GM19372 (cell line): ENCODE results near the gene CD72.

ENCODE experiments used
- ATAC-seq: cut with Tn5 transposase; IDR thresholded peaks from one replicate; pipeline ENCODE4 v1.9.1; 2021; ENCODE audit warnings: mild to moderate bottlenecking, low read depth, moderate library complexity; ENCODE audit not compliant: unreplicated experiment

CD72 gene, protein sequence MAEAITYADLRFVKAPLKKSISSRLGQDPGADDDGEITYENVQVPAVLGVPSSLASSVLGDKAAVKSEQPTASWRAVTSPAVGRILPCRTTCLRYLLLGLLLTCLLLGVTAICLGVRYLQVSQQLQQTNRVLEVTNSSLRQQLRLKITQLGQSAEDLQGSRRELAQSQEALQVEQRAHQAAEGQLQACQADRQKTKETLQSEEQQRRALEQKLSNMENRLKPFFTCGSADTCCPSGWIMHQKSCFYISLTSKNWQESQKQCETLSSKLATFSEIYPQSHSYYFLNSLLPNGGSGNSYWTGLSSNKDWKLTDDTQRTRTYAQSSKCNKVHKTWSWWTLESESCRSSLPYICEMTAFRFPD

DNA sequence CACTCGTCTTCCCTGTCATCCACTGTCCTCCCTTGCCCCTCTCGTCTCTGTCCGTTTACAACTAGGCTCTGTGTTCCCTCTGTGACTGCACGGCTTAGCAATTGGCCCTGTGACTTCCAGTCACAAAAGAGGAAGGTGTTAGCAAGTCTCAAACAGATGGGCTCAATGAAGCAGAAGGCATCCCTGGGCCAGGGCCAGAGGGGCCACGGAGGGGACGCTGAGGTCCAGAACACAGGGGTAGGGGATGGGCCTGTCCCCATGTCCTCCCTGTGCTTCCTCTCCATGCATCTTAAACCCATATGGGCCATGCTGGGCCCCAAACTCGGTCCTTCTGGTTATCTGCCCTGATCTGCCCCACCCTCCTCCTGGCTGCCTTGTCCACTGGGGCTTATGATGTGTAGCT is at the start of gene CD72:
Gene CD72, minus strand, starts transcription at position 89 of the 403 bp plus-strand sequence. CDS start 110 bp downstream, outside the sequence.
- no peak for ATAC-seq

DNA sequence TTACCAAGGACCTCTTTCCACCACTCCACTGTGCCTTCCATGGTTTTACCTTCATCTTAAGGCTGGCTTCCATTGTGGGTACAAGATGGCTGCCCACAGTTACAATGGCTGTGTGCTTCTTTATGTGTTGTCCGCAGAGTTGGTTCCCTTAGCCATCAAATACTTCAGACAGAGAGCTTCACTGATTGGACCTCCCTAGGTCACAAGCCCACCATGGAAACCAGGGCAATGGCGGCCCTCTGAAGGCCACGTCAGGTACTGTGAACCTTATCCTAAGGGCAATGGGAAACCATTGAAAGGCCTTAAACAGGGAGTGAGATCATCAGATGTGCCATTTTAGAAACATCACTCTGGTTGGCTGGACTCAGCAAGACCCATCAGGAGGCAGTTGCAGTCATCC is 49.7 kb upstream of the CD72 start:
- no peak for ATAC-seq

DNA sequence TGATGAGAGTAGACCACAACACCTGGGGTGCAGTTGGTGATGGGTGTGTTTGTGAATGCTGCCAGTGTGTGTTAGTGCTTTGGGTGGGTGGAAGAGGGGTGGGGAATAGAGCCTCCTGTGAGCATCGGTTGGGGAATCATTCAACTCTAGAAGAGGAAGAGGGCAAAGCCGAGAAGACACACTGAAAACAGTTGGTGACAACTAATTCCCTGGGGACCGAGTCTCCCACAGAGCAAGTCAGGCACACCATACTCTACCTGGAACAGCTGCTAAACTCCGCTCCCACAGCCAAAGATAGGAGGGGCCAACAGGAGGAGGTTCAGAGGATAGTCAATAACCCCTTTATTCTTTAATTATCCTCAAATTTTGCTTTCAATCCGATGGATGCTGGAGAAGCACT is 48.3 kb upstream of the CD72 start:
- ATAC-seq: no peak

DNA sequence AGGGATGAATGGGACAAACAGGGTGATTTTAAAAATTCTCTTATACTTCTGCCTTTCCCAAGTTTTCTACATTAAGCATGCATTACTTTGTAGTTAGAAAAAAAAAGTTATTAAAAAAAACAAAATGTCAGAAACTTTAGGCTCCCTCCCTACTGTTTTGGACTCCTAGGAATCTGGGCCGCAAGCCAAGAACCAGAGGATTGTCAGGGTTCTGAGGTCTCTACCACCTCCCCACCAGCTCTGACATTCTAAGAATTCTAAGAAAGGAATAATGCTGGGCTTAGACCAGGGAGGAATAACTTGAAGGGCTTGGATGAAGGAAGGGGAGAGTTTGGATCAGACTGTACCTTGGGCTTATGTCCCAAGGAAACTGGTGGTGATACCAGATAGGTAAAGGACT is 47.8 kb upstream of the CD72 start:
- no peak for ATAC-seq

DNA sequence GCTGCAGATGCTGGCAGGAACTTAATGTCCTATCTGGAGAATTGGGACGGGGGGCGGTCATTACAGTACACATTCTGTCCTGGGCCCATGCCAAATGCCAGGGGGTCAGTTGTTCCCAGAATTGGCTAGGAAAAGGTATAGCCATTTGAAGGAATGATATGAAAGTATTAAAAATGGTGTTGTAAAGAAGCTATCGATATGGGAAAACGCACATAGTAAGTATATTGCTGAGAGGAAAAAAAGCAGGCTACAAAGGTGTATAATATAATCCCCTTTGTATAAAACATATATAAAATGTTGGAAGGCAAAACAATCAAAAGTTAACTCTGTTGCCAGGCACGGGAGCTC is 47.2 kb upstream of the CD72 start:
- ATAC-seq: no peak

DNA sequence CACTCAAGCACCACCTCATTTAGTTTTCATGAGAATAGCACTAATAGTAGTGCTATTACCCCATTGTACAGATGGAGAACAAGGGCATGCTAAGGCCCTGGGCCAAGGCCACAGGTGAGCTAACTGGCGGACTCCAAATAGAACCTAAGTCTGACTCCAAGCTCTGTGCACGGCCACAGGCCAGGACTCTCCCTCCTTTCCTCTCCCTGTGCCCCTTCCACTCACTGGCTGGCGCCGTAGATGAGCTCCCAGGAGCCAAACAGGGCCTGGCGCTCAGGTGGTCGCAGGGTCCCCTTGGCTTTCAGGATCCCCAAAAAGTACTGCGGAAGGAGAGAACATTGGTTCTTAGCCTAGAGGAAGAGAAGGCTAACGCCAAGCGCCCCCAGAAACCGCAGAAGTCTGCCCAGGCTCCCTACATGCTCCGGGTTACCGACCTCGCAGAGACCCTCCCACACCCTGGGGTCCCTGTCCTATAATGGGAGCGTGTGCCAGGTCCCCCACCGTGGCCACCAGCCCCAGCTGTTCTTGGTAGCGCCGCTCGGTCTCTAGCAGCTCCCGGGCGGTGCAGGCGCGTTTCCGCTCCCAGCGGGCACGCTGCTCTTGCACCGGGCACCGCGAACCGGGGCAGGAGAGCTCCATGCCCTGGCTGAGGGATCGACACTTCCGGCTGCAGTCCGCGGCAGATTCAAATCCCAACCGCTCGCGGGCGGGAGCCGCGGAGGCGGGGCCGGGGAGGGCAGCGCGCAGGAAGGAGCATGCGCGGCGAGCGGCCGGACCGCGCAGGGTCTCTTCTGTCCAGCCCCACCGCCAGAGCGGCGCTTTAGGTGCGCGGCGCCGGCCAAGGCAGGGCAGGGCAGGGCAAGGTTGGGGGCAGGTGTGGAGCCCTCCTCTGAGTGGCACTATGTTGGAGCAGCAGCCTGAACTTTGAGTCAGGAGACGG is 46.6 kb upstream of the CD72 start, which contains the start of gene ARHGEF39:
Gene ARHGEF39, minus strand, starts transcription at position 665 of the 940 bp plus-strand sequence. Its CDS starts 26 bp downstream, at position 639.
- ATAC-seq: peak; percentile 88

DNA sequence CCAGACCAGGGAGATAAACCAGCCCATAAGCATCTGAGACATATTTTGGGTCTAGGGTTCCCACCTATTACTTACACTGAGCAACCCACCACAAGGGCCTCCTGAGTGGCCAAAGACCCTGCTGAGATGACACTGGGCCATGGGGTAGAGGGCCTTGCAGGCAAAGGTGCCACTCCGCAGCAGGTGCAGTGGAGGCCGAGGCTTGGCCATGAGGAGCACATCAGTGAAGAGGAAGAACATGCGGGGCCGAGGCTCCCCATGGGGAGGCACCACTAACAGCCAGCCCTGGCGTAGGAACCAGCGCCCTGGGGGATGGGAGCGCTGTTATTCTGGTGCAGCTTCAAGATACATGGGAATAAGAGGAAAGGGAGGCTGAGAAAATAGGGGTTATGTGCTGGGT is 44.2 kb upstream of the CD72 start:
- no peak for ATAC-seq

DNA sequence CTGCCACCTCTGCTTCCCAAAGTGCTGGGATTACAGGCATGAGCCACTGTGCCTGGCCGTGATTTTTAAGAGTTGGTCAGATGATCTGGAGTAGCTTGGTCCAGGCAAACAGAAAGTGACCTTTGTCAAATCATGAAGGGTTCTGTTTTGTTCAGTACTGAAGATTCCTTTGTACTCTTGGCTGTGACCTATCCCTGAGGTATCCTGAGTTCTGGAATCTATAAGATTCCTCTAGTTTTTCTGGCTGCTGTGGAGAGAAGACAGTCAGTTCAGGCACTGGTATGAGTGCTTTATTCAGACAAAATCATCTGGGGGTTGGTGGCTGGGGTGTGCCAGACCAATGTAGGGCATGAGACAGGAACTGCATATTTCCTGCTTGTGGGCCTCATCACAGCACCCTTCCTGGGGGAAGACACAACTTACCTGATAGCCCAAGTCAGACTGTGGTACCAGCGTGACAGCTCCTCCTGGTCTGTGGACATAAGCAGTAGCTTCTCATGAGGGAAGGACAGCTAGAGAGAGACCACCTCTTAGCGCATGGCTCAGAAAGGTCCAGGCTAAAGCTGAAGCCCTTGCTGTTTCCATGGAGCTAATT is 43.6 kb upstream of the CD72 start:
- no peak for ATAC-seq

DNA sequence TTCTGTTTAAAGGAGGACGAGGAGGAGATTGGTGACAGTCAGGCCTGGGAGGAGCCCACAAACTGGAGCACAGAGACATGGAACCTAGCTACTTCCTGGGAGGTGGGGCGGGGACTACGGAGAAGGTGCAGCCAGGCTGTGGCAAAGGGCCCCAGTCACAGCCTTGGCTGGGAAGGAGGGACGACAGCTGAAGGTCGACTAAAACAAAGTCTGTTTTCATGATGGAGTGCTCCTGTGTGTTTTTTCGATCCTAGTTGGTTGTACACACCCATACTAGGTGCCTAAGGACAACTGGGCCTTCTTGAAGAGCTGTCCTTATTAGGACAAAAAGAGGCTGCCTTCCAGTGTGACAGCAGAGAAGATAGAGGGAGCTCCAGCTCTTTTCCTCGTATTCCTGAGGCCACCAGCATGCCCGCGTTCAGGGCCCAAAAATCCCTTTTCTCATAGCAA is 42.8 kb upstream of the CD72 start:
- ATAC-seq: no peak

DNA sequence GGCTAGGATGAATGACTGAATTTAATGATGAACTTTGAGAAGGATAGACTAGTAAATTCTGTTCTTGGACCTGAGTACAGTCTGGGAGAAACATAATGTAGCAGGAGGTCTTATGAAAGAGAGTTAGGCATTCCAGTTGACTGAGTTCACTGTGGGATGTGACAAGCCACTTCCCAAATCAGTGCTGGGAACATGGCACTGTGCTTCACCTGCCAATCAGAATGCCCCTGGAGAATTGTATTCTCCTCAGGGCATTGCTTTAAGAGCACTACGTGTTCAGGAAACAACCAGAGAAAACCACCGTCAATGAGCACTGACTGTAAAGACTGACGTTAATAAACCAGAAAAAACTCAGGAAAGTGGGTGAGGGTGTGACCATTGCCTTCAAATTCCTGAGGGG is 41.1 kb upstream of the CD72 start:
- ATAC-seq: no peak

DNA sequence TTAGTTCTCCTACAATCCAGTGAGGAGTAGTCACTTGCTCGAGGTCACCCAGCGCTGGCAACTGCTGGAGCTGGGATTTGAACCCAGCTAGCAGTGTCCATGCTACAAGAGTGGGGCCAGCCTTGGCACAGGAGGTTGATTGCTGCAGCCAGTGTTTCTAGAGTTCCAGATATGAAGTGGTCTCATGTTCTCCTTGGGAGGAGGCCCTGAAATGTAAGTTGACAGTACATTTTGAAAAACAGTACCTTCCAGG is 40.7 kb upstream of the CD72 start:
- ATAC-seq: no peak

DNA sequence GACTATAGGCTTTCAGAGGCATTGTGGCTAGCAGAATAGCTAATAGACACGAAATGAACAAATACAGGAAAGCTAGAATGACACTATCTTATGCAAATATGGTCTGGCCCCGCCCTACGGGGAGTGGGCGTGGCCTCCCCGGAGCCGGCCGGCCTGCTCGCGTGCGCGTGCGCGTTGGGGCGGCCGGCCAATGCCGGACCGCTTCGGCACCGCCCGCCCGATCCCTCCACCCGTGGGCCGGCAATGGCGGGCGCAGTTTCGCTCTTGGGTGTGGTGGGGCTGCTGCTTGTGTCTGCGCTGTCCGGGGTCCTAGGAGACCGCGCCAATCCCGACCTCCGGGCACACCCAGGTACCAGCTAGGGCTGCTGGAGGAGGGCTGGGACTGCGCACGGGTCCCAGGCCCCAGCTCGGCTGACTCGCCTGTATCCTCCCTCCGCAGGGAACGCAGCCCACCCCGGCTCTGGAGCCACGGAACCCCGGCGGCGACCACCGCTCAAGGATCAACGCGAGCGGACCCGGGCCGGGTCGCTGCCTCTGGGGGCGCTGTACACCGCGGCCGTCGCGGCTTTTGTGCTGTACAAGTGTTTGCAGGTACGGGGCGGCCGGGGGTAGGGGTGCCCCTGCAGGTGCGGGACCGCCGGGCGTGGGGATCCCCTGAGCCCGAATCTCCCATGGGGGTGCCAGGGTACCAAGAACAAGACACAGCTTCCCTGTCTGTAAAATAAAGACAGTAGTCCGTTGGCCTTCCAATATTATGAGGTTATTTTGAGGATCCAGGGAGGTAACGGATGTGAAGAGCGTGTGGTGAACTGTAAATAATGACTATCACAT is 40.1 kb upstream of the CD72 start, which contains the start of gene CCDC107:
Gene CCDC107, plus strand, starts transcription at position 156 of the 831 bp plus-strand sequence. Its CDS starts 88 bp downstream, at position 244.
- ATAC-seq: peak; percentile 66

DNA sequence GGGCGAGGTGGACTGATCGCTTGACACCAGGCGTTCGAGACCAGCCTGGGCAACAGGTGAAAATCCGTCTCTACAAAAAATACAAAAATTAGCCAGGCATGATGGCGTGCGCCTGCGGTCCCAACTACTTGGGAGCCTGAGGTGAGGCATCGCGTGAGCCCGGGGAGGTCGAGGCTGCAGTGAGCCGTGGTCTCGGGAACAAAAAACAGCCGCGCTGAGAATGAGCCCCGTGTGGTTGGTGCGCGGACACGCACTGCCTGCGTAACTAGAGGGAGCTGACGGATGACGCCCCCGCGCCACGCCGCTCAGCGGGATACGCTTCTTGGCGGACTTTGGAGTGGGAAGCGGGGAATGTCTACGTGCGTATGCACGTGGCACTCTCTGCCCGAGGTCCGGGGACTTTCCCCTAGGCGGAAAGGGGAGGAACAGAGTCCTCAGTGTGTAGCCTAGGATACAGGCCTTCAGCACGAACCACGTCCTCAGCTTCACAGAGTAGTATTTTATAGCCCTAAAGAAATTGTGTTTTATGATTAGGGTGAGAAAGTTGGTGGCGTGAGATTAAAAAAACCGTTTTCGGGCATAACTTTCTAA is 39.4 kb upstream of the CD72 start, which contains the start of gene RMRP:
Gene RMRP, minus strand, starts transcription at position 474 of the 591 bp plus-strand sequence.
- peak; percentile 86 for ATAC-seq

DNA sequence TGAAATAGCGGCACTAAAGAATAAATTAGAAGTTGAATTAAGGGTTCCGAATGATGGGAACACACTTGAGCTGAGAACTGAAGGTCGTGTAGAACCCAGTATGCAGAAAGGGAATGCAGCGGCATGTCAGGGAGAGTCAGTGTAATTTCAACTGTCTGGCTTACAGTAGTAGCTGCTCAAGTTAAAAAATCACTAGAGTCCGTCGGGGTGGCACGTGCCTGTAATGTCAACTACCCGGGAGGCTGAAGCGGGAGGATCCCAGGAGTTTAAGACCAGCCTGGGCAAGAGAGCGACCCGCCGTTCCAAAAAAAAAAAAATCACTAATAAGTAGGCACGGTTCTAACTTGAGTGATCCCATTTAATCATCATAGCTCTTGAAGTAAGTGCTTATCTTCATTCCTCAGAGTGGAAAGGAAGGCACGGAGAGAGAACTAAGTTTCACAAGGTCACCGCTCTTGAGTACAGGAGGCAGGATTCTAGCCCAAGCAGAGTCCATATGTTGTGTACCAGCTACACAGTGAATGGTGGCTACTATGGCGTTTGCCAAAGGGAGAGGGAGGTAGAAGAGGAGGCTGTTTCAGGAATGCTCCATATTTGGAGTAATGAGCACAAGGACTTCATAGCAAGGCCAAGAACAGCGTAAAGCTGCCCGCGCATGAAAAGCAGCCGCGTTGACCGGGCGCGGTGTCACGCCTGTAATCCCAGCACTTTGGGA is 38.8 kb upstream of the CD72 start:
- no peak for ATAC-seq

DNA sequence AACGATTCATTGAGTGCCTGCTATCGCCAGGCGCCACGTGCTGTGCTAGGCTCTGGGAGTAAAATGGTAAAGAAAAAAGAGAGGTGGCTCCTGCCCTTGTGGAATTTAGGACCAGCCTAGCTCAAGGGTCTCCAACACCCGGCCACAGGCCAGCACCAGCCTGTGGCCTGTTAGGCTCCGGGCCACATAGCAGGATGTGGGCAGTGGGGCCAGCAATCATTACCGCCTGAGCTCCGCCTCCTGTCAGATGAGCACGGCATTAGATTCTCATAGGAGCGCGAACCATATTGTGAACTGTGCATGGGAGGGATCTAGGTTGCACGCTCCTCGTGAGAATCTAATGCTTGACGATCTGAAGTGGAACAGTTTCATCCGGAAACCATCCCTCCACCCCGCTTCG is 38.1 kb upstream of the CD72 start:
- no peak for ATAC-seq

DNA sequence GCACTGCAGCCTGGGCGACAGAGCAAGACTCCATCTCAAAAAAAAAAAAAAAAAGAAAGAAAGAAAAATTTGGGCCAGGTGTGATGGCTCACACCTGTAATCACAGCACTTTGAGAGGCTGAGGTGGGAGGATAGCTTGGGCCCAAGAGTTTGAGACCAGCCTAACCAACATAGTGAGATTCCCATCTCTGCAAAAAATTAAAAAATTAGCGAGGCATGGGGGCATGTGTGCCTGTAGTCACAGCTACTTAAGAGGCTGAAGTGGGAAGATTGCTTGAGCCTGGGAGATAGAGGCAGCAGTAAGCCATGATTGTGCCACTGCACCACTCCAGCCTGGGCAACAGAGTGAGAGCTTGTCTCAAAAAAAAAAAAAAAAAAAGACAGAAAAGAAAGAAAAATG is 35.4 kb upstream of the CD72 start:
- no peak for ATAC-seq

DNA sequence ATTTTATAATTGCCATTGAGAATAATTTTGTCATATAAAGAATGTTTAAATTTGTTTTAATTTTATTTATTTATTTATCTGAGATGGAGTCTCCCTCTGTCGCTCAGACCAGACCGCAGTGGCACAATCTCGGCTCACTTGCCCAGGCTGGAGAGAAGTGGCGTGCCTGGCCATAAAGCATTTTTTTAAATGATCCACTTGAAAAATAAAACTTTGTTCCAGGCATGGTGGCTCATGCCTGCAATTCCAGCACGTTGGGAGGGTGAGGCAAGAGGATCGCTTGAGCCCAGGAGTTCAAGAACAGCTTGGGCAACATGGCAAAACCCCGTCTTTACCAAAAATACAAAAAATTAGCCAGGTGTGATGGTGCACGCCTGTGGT is 34.6 kb upstream of the CD72 start:
- ATAC-seq: no peak

DNA sequence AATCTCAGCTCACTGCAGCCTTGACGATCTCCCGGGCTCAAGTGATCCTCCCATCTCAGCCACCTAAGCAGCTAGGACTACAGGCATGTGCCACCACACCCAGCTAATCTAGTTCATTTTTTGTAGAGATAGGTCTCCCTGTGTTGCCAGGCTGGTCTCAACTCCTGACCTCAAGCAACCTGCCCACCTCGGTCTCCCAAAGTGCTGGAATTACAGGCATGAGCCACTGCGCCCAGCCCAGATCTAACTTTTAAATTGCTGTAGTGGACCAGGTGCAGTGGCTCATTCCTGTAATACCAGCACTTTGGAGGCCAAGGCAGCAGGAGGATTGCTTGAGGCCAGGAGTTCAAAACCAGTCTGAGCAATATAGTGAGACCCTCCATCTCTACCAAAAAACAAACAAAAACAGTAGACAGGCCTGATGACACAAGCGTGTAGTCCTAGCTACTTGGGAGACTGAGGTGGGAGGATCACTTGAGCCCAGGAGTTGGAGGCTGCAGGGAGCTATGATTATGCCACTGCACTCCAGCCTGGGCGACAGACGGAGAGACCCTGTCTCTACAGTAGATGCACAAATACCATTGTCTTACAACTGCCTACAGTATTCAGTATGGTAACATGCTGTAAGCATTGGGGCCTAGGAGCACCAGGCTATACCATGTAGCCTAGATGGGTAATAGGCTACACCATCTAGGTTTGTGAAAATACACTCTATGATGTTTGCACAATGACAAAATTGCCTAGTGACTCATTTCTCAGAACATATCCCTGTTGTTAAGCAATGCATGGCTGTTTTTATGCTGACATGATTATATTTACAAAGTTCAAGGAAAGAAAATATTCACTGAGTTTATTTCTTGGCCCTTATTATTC is 34.0 kb upstream of the CD72 start:
- no peak for ATAC-seq
